ENCODE measurements around the gene CCDC88A.
"Not testable (repeated sequence)": the region's sequence is repeated elsewhere in the genome, so short reads cannot be mapped to it uniquely, and the experiment has no call there.

The CCDC88A gene

DNA sequence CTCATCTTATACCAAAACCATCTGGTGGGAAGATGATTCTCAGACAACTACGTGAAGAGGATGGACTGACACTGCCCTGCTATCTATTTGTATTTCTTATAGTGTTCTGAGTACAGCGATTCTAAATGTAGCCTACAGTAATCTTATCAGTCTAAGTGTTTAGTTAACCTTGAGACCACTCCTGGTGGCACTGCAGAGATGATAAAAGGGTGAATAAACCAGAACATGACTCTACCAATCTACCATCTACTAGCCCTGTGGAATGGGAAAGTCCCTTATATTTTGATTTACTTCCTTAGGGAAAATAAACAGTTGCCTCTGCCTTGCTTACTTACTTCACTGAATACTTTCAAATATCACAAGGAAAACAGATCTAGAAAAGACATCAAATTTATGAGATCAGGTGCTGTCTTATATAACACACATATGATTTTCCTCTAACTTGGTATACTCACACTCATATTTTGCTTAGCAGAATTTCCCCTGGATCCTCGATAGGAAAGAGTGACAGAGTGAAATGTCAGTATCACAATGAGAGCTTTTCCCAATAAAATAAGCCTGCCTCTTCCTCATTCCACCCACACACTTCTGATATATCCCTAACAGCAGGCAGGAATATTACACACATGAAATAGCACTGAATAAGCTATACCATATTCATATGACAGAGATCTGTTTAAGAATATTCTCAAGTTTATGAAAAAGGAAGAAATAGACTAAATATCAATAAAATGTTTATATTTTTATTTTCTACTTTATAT, 92.0 kb downstream of the CCDC88A start:
- no peak for DNase-seq (ENCODE audit: low read depth in 2 of 3, low spot score in 1 of 3)

DNA sequence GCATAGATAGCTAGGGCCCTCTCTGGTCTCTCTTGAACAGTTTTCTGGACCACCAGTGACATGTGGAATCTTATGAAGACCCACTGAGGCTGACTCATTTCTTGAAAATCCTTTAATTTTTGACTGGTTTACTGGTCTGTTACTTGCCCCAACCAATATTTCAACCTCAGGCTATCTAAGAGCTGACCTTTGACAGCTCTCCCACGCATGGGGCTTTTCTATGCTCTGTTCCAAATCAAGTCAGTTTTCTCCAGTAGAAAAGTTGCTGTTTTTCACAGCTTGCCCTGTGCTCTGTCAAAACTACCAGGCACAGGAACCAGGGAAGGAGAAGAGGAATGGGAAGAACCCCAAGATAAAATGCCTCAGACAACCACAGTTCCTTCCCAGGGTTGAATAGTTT, 104.7 kb downstream of the CCDC88A start:
- DNase-seq (ENCODE audit: low read depth in 2 of 3, low spot score in 1 of 3): no peak

DNA sequence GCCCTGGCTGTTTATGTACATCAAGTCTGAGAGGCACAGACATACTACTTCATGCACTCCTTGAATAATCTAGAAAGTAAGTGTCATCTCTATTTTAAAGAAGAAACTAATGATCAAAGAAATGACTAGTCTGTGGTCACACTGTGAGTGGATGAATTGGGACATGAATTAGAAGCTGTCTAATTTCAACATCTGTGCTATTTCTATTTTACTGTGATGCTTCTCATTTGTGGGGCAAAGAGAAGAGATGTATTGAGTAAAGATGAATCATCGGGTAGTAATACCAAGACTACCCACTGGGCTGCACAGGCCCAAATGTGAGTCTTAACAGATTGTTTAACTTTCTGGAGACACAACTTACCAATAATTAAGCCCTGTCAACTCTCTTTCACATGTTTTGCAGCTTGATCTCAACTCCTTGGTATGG, 108.2 kb downstream of the CCDC88A start:
- DNase-seq (ENCODE audit: low read depth in 2 of 3, low spot score in 1 of 3): peak in 2 of 3 donors; percentile 12 to 25

DNA sequence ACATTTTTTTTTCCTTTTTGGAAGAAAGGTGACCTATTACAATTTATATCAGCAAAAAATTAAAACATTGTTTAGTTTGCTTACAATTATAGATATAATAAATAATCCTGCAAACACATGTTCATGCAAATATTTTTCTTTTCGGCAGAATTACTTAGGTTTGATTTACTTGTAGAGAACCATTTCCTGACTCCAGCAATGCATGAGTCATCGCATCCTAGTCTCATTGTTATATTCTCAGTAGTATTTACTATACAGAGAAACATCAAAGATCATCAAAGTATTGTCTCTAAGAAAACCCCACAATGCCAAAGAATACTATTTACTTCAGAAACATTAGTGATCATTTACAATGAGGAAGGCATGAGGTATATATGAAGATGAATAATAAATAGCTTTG, 110.2 kb downstream of the CCDC88A start:
- DNase-seq (ENCODE audit: low read depth in 2 of 3, low spot score in 1 of 3): no peak

DNA sequence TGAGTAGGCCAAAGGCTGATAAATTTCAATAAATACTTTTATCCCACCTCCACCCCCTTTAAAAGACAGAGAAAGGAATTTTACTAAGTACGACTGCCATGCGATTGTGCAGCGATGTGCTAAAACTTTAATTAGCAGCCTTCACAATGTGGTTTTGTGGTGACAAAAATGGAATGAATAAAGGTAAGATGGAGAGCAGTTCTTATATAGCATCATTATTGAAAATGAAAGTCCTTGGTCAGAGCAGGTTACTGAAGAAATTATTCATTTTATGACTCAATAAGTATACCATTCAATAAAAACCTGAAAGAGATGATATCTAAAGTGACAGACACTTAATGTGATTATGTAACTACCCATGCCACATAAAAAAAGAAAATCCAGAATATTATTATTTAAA, 117.4 kb downstream of the CCDC88A start:
- DNase-seq (ENCODE audit: low read depth in 2 of 3, low spot score in 1 of 3): peak in 1 of 3 donors; percentile 11

GRCh38 chr2:55301277-55301676, 118.4 kb downstream of the CCDC88A start:
- DNase-seq (ENCODE audit: low read depth in 2 of 3, low spot score in 1 of 3): no peak

GRCh38 chr2:55296393-55296792, 123.3 kb downstream of the CCDC88A start:
- DNase-seq (ENCODE audit: low read depth in 2 of 3, low spot score in 1 of 3): no peak

DNA sequence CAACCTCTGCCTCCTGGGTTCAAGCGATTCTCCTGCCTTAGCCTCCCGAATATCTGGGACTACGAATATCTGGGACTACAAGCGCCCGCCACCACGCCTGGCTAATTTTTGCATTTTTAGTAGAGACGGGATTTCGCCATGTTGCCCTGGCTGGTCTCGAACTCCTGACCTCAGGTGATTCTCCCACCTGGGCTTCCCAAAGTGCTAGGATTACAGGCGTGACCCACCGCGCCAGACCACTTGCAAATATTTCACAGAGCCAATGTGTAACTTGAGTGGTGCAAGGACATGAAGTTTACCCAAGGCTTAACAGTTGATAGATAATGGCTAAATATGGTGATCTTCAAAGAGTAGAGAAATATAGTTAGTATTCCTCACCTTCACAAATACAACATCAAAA, 136.6 kb downstream of the CCDC88A start:
- no peak for DNase-seq (ENCODE audit: low read depth in 2 of 3, low spot score in 1 of 3)

GRCh38 chr2:55282110-55282917, 137.3 kb downstream of the CCDC88A start:
- peak; percentile 75 to 85 (median 76) for DNase-seq (ENCODE audit: low read depth in 2 of 3, low spot score in 1 of 3)

DNA sequence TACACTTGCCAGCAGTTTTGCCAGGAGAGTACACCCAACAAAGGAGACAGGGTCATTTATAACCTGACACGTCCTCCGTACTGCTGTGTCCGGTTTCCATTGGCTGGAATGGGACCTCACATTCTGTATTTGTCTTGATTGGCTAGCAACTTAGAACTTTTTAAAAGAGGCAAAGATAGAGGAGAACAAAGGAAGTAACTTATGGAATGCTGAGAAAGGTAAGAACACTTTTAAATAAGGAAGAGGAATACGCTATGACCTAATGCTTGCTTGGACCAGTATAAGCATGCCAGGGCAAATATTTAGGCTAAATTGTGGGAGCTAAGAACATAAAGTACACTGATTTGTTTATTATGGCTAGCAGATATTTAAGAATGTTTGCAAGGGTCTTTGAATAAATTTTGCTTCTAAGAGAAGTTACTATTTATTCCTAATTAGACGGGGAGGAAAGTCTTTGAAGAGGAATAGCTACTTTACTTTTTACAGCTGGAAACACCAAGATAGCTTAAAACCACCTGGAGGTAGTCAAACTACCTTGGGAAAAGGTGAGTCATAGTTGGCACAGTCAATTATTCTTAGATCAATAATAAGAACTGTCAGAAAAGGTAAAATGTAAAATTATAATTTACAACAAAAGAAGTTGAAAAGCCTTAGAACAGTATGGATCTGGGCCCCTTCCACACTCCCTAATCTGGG, 138.7 kb downstream of the CCDC88A start:
- not testable (repeated sequence) for DNase-seq (ENCODE audit: low read depth in 2 of 3, low spot score in 1 of 3)

GRCh38 chr2:55279859-55280424, 139.7 kb downstream of the CCDC88A start:
- DNase-seq (ENCODE audit: low read depth in 2 of 3, low spot score in 1 of 3): not testable (repeated sequence)

- not testable (repeated sequence) for DNase-seq (ENCODE audit: low read depth in 2 of 3, low spot score in 1 of 3)
Observed at GRCh38 chr2:55279214-55279835, 140.3 kb downstream of the CCDC88A start.

GRCh38 chr2:55277310-55277709, 142.3 kb downstream of the CCDC88A start:
- no peak for DNase-seq (ENCODE audit: low read depth in 2 of 3, low spot score in 1 of 3)

DNA sequence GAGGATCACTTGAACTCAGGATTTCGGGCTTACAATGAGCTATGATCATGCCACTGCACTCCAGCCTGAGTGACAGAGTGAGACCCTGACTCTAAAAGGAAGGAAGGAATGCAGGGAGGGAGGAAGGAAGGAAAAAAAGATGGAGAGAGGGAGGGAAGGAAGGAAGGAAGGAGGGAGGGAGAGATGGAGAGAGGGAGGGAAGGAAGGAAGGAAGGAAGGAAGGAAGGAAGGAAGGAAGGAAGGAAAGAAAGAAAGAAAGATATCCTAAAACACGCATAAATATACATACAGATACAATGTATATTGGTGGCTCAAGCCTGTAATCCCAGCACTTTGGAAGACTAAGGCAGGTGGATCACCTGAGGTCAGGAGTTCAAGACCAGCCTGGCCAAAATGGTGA, 145.3 kb downstream of the CCDC88A start:
- not testable (repeated sequence) for DNase-seq (ENCODE audit: low read depth in 2 of 3, low spot score in 1 of 3)

- DNase-seq (ENCODE audit: low read depth in 2 of 3, low spot score in 1 of 3): no peak
Observed at GRCh38 chr2:55269645-55269990, 150.0 kb downstream of the CCDC88A start.

GRCh38 chr2:55268907-55269644, 150.6 kb downstream of the CCDC88A start, which contains the start of gene MTIF2:
Gene MTIF2 (minus strand): TSS chr2:55269231. CDS start chr2:55263858, 5,373 bp downstream.
- DNase-seq (ENCODE audit: low read depth in 2 of 3, low spot score in 1 of 3): peak; percentile 86 to 89 (median 88)

GRCh38 chr2:55268288-55268906, 151.3 kb downstream of the CCDC88A start:
- no peak for DNase-seq (ENCODE audit: low read depth in 2 of 3, low spot score in 1 of 3)

GRCh38 chr2:55259586-55259985, 160.1 kb downstream of the CCDC88A start:
- not testable (repeated sequence) for DNase-seq (ENCODE audit: low read depth in 2 of 3, low spot score in 1 of 3)

DNA sequence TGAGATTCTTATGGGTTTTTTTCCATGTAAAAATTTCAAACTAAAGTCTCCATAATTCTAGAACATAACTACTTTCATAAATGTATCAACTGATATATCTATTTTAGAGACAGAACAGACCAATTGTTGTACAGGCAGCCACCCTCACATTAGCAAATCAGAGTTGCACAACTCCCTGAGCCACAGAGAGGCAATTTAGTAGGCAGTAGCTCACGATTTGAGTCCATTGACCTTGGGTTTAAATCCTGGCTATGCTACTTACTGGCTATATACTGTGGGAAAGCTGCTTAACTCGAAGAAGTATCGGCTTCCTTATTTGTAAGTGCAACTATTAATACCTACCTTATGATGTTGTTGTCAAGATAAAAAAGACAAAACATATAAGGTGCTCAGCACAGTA, 166.8 kb downstream of the CCDC88A start:
- DNase-seq (ENCODE audit: low read depth in 2 of 3, low spot score in 1 of 3): no peak

DNA sequence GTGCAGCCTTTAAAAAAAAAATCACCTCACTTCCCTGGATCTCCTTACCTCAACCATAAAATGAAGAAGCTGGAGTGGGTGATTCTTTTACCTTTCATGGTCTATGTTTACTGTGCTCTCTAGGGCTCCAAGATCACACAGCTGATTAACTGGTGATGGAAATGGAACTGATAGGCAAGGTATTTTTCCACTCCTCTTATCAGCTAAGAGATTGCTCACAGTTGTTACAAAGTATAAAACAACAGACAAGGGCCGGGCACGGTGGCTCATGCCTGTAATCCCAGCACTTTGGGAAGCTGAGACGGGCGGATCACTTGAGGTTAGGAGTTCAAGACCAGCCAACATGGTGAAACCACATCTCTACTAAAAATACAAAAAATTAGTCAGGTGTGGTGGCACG, 172.6 kb downstream of the CCDC88A start:
- DNase-seq (ENCODE audit: low read depth in 2 of 3, low spot score in 1 of 3): no peak

All from stimulated activated CD4-positive, alpha-beta T cell treated with anti-CD3 and anti-CD28 coated beads, Interleukin-12 subunit alpha, Interleukin-12 subunit beta, amount 100 ng/mL, for 48 hours (primary cell).